ENCODE data around the gene C16orf46.

The C16orf46 gene

GRCh38 chr16:81012974-81013373, 64.1 kb downstream of the C16orf46 start:
- FAIRE-seq = no peak
